Progenitor cell of endocrine pancreas (in vitro differentiated cells): ENCODE measurements around the gene CDKL2. TPM values are rescaled to one million over a fixed set of nuclear protein-coding genes. Genes with fewer than 3 reads are reported as not detected.

ENCODE experiments used
- DNase-seq: peaks from one replicate; pipeline ENCODE4 v3.0.0; 2021; ENCODE audit warnings: low spot score; ENCODE audit not compliant: unreplicated experiment
- H3K27ac Mint-ChIP-seq: 2 replicates; pipeline ENCODE4 v1.8.0; 2021; ENCODE audit warnings: mild to moderate bottlenecking, moderate library complexity, mixed read lengths
- H3K27me3 Mint-ChIP-seq: 2 replicates; pipeline ENCODE4 v1.8.0; 2021; ENCODE audit warnings: mixed read lengths
- H3K36me3 Mint-ChIP-seq: 2 replicates; pipeline ENCODE4 v1.8.0; 2022; ENCODE audit warnings: mixed read lengths; ENCODE audit not compliant: insufficient read depth
- H3K4me1 Mint-ChIP-seq: 2 replicates; pipeline ENCODE4 v1.8.0; 2021; ENCODE audit warnings: low read depth, mixed read lengths
- H3K4me3 Mint-ChIP-seq: 2 replicates; pipeline ENCODE4 v1.8.0; 2021; ENCODE audit warnings: low read depth, mild to moderate bottlenecking, moderate library complexity, mixed read lengths
- H3K9me3 Mint-ChIP-seq: 2 replicates; pipeline ENCODE4 v1.8.0; 2021; ENCODE audit warnings: low read depth, mixed read lengths
- CTCF ChIP-seq: fragments of 200-600 bp; sonication (generic); IDR thresholded peaks from one replicate; pipeline ENCODE4 v1.5.0; 2021; ENCODE audit warnings: antibody characterized with exemption, mild to moderate bottlenecking; ENCODE audit not compliant: unreplicated experiment
- total RNA-seq: library from RNA; stranded (reverse); gene quantifications from 2 replicates; pipeline ENCODE4 v1.2.1, GENCODE V29; 2021

The CDKL2 gene
- total RNA-seq, 1 donor from 2014 or later, result 3.0 TPM

GRCh38 chr4:75655562-75655961 is 25.2 kb upstream of the CDKL2 start:
- H3K36me3 Mint-ChIP-seq, result peaks cover 24% of the 10 kb centered on the region
- TF ChIP-seq CTCF, result no peak
- no peaks in the 10 kb centered on the region for H3K27me3 Mint-ChIP-seq
- H3K9me3 Mint-ChIP-seq, result no peaks in the 10 kb centered on the region
- no peak for DNase-seq
- H3K4me1 Mint-ChIP-seq, result peaks cover 17% of the 10 kb centered on the region
- H3K27ac Mint-ChIP-seq, result no peak overlapping the region
- no peak overlapping the region for H3K4me3 Mint-ChIP-seq

- H3K4me1 Mint-ChIP-seq, result peaks cover 14% of the 10 kb centered on the region
- peak overlapping the region; percentile 8 for H3K27ac Mint-ChIP-seq
- no peak for TF ChIP-seq CTCF
- H3K9me3 Mint-ChIP-seq, result no peaks in the 10 kb centered on the region
- no peak for DNase-seq
- H3K4me3 Mint-ChIP-seq, result no peak overlapping the region
- H3K27me3 Mint-ChIP-seq, result no peaks in the 10 kb centered on the region
- peaks cover 24% of the 10 kb centered on the region for H3K36me3 Mint-ChIP-seq
Observed at GRCh38 chr4:75654905-75655304, 24.6 kb upstream of the CDKL2 start.

DNA sequence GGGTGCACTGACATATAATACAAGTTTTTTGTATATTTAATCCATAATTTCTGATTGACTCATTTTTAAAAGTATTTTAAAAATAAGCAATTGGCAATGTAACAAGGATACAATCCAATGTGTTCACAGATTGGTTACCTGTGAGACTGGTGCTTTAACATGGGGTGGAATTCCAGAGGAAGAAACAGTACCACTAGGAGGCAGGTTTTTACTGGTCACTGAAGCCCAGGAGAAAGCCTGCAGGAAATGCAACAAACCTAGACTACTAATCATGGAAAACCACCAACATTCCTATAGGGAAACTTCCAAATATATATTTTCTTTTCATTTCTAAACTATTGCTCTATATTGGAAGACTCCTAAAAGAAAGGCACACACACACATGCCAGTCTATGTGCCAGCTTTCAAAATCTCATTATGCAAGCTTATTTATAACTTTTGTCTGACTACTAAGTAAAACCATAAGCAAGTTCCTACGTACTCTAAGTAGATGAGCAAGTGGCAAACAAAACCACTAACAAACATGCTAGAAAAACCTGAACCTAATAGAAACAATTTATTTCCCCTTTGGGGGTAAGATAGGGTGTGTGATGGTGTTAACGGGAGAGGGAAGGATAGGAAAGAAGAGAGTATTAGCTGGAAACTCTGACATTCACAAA is 23.6 kb upstream of the CDKL2 start:
- Mint-ChIP-seq H3K27me3 (no peaks in the 10 kb centered on the region), H3K36me3 (peaks cover 24% of the 10 kb centered on the region), H3K9me3 (no peaks in the 10 kb centered on the region), H3K4me3 (no peak overlapping the region), H3K27ac (peak overlapping the region; percentile 76), H3K4me1 (peaks cover 6% of the 10 kb centered on the region)
- TF ChIP-seq CTCF, result peak; percentile 59
- no peak for DNase-seq

GRCh38 chr4:75644095-75644494 is 13.8 kb upstream of the CDKL2 start:
- DNase-seq, result no peak
- TF ChIP-seq CTCF, result no peak
- peaks cover 4% of the 10 kb centered on the region for H3K4me1 Mint-ChIP-seq
- no peak overlapping the region for H3K4me3 Mint-ChIP-seq
- H3K27me3 Mint-ChIP-seq, result no peaks in the 10 kb centered on the region
- H3K27ac Mint-ChIP-seq, result peak overlapping the region; percentile 7
- no peaks in the 10 kb centered on the region for H3K9me3 Mint-ChIP-seq
- H3K36me3 Mint-ChIP-seq, result peaks cover 29% of the 10 kb centered on the region

GRCh38 chr4:75643651-75644050 is 13.3 kb upstream of the CDKL2 start:
- no peak for TF ChIP-seq CTCF
- peaks cover 4% of the 10 kb centered on the region for H3K4me1 Mint-ChIP-seq
- H3K27ac Mint-ChIP-seq, result no peak overlapping the region
- no peak overlapping the region for H3K4me3 Mint-ChIP-seq
- no peaks in the 10 kb centered on the region for H3K27me3 Mint-ChIP-seq
- DNase-seq, result no peak
- H3K36me3 Mint-ChIP-seq, result peaks cover 29% of the 10 kb centered on the region
- H3K9me3 Mint-ChIP-seq, result no peaks in the 10 kb centered on the region
